IMR-90 (cell line): ENCODE results near the gene UST. TPM values are rescaled to one million over a fixed set of nuclear protein-coding genes. Genes with fewer than 3 reads are reported as not detected.
A peak's percentile ranks its signal among the peaks of the same experiment; 100 is the strongest.

Experiments used
- ATAC-seq: fragments of 200-7000 bp; cut with Tn5 transposase; 2 replicates; pipeline ENCODE4 v1.9.1; 2020; ENCODE audit warnings: low read depth, mild to moderate bottlenecking, moderate library complexity
- BruUV-seq: library from RNA; stranded (reverse); fragments of 400-500 nt; replicated peaks from 2 replicates; lab custom pipeline; 2021; lab: Mats Ljungman, UMichigan
- CTCF ChIA-PET: fragments of 300-600 bp; formaldehyde crosslinking; extraction: SDS; loops from one replicate; lab custom pipeline; 2021; ENCODE audit warnings: antibody characterized with exemption; lab: Yijun Ruan, JAX
- POLR2A ChIA-PET: fragments of 300-600 bp; sonication (Branson Sonifier 250); formaldehyde crosslinking; loops from one replicate; lab custom pipeline; 2022; ENCODE audit warnings: antibody characterized with exemption; ENCODE audit not compliant: unreplicated experiment; lab: Charles Lee
- DNase-seq: peaks from one replicate; pipeline ENCODE4 v3.0.0; 2013
- H2AFZ ChIP-seq: replicated peaks from 2 replicates; pipeline ENCODE3; 2013; ENCODE audit warnings: low read length, mild to moderate bottlenecking; ENCODE audit not compliant: poor library complexity
- H2AK5ac ChIP-seq: 2 replicates; pipeline ENCODE4 v1.6.1; 2013; ENCODE audit warnings: low read depth, low read length, inconsistent platforms
- H2AK9ac ChIP-seq: replicated peaks from 2 replicates; pipeline ENCODE3; 2013; ENCODE audit warnings: mild to moderate bottlenecking, low read depth, low read length, moderate library complexity; ENCODE audit not compliant: poor library complexity
- H2BK120ac ChIP-seq: 2 replicates; pipeline ENCODE4 v1.6.1; 2013; ENCODE audit warnings: low read depth, low read length, inconsistent platforms
- H2BK15ac ChIP-seq: 3 replicates; pipeline ENCODE4 v1.6.1; 2013; ENCODE audit warnings: low read depth, low read length, inconsistent platforms
- H2BK20ac ChIP-seq: 2 replicates; pipeline ENCODE4 v1.6.1; 2013; ENCODE audit warnings: low read depth, mild to moderate bottlenecking, inconsistent platforms, low read length, moderate library complexity
- H2BK5ac ChIP-seq: 2 replicates; pipeline ENCODE4 v1.6.1; 2013; ENCODE audit warnings: mild to moderate bottlenecking, low read depth, low read length, inconsistent platforms; ENCODE audit not compliant: poor library complexity, severe bottlenecking
- H3K14ac ChIP-seq: replicated peaks from 2 replicates; pipeline ENCODE4 v1.6.1; 2013; ENCODE audit warnings: low read depth, low read length, inconsistent platforms
- H3K18ac ChIP-seq: 2 replicates; pipeline ENCODE4 v1.6.1; 2013; ENCODE audit warnings: low read depth, low read length, control low read depth
- H3K23ac ChIP-seq: 2 replicates; pipeline ENCODE4 v1.6.1; 2013; ENCODE audit warnings: low read depth, low read length, inconsistent platforms
- H3K27ac ChIP-seq: 2 replicates; pipeline ENCODE4 v1.5.1; 2013; ENCODE audit warnings: mild to moderate bottlenecking, control low read depth, low read length; ENCODE audit not compliant: insufficient read depth
- H3K27me3 ChIP-seq: 2 replicates; pipeline ENCODE4 v1.6.1; 2013; ENCODE audit warnings: low read length; ENCODE audit not compliant: control insufficient read depth, insufficient read depth
- H3K36me3 ChIP-seq: 2 replicates; pipeline ENCODE4 v1.6.1; 2013; ENCODE audit warnings: low read length, mixed read lengths; ENCODE audit not compliant: control insufficient read depth, insufficient read depth
- H3K4ac ChIP-seq: 2 replicates; pipeline ENCODE4 v1.6.1; 2013; ENCODE audit warnings: low read depth, low read length, inconsistent platforms
- H3K4me1 ChIP-seq: 2 replicates; pipeline ENCODE4 v1.6.1; 2013; ENCODE audit warnings: low read length, mixed read lengths; ENCODE audit not compliant: control insufficient read depth, insufficient read depth
- H3K4me2 ChIP-seq: 2 replicates; pipeline ENCODE4 v1.6.1; 2013; ENCODE audit warnings: low read depth, mild to moderate bottlenecking, control low read depth, low read length, moderate library complexity
- H3K4me3 ChIP-seq: 2 replicates; pipeline ENCODE4 v1.5.1; 2013; ENCODE audit warnings: low read depth, mild to moderate bottlenecking, control low read depth, low read length, moderate library complexity; ENCODE audit not compliant: insufficient read depth
- H3K56ac ChIP-seq: 2 replicates; pipeline ENCODE4 v1.6.1; 2013; ENCODE audit warnings: low read length, inconsistent platforms; ENCODE audit not compliant: insufficient read depth; ENCODE audit errors: extremely low read depth
- H3K79me1 ChIP-seq, 2 experiments: 2 replicates each; pipeline ENCODE4 v1.6.1; 2013; ENCODE audit warnings: low read length in 2 of 2, inconsistent platforms in 1 of 2, low read depth in 1 of 2
- H3K9ac ChIP-seq: 2 replicates; pipeline ENCODE4 v1.6.1; 2013; ENCODE audit warnings: low read depth, low read length, control low read depth
- H3K9me1 ChIP-seq: 2 replicates; pipeline ENCODE4 v1.6.1; 2013; ENCODE audit warnings: low read length, inconsistent platforms; ENCODE audit not compliant: insufficient read depth
- H3K9me3 ChIP-seq: 2 replicates; pipeline ENCODE4 v1.6.1; 2013; ENCODE audit warnings: low read length; ENCODE audit not compliant: control insufficient read depth, insufficient read depth
- H4K20me1 ChIP-seq: 2 replicates; pipeline ENCODE4 v1.6.1; 2013; ENCODE audit warnings: low read length, inconsistent platforms; ENCODE audit not compliant: insufficient read depth
- H4K5ac ChIP-seq: 2 replicates; pipeline ENCODE4 v1.6.1; 2013; ENCODE audit warnings: mild to moderate bottlenecking, low read depth, low read length, control low read depth
- H4K8ac ChIP-seq, 2 experiments: 2 replicates each; pipeline ENCODE4 v1.6.1; 2013; ENCODE audit warnings: low read depth in 2 of 2, low read length in 2 of 2, control low read depth in 1 of 2, inconsistent platforms in 1 of 2
- H4K91ac ChIP-seq: 2 replicates; pipeline ENCODE4 v1.6.1; 2013; ENCODE audit warnings: low read depth, low read length, inconsistent platforms; ENCODE audit not compliant: insufficient read depth
- CEBPB ChIP-seq: IDR thresholded peaks from 2 replicates; pipeline ENCODE4 v1.6.1; 2012; ENCODE audit warnings: low read depth, low read length, improper control_type of control experiment
- MAFK ChIP-seq: IDR thresholded peaks from 2 replicates; pipeline ENCODE4 v1.6.1; 2012; ENCODE audit warnings: low read depth, low read length, improper control_type of control experiment
- WGBS, 2 experiments: methylation state at CpG; one replicate each; pipeline versions ENCODE4 v1.1.5 to v1.1.7; 2013; ENCODE audit warnings: missing lambda C conversion rate in 2 of 2; ENCODE audit not compliant: insufficient read length in 1 of 2; ENCODE audit errors: extremely low coverage in 2 of 2; 5-methylcytosine and 5-hydroxymethylcytosine counted together
- dilution Hi-C: fragments of 300-500 bp; cut with HindIII; formaldehyde crosslinking; loops from one replicate; pipeline ENCODE4 v1.14.3; 2018; ENCODE audit warnings: low sequenced_read_pairs; ENCODE audit not compliant: unreplicated experiment
- in situ Hi-C: fragments of 300-500 bp; cut with MboI; formaldehyde crosslinking; loops from 3 replicates; pipeline ENCODE4 v1.14.3; 2019; ENCODE audit warnings: low sequenced_read_pairs, inconsistent platforms, mixed read lengths
- intact Hi-C: fragments of 100-400 bp; cut with micrococcal nuclease; formaldehyde crosslinking; loops from 2 replicates; pipeline ENCODE4 v1.10.0; 2022
- polyA plus RNA-seq, 3 experiments: library from polyadenylated mRNA; depleted of rRNA; stranded (reverse); fragments of >200 nt; gene quantifications; 2 replicates each; pipeline ENCODE4 v1.2.3, GENCODE V29; 2012; ENCODE audit warnings: low replicate concordance in 1 of 3
- total RNA-seq: library from RNA; depleted of rRNA; stranded (reverse); fragments of >200 nt; gene quantifications from 2 replicates; pipeline ENCODE4 v1.2.3, GENCODE V29; 2012

UST gene
- total and polyA plus RNA-seq, 2 of the 4 experiments (the other 2 are of a cell fraction): 7.7 to 13.8 TPM

- intact Hi-C loops: no loop called here
- no peaks in the 10 kb centered on the region for H4K20me1 ChIP-seq
- BruUV-seq: no TSS peak
- H2BK20ac ChIP-seq: no peak overlapping the region
- no peaks in the 10 kb centered on the region for H3K27me3 ChIP-seq
- H4K8ac ChIP-seq: no peak overlapping the region
- no peak overlapping the region for H3K14ac ChIP-seq
- no peak overlapping the region for H2AK5ac ChIP-seq
- H2BK120ac ChIP-seq: no peak overlapping the region
- no peak overlapping the region for H3K23ac ChIP-seq
- no peak overlapping the region for H4K5ac ChIP-seq
- ChIA-PET CTCF (no interaction called here), POLR2A (no interaction called here)
- no CpG with 5 or more reads among the region's 3 CpGs for WGBS, 2 experiments
- no peak overlapping the region for H3K9ac ChIP-seq
- dilution Hi-C loops: no loop called here
- no peak overlapping the region for H2BK15ac ChIP-seq
- ATAC-seq: no peak
- H3K9me1 ChIP-seq: no peaks in the 10 kb centered on the region; the same call in 1 of the 2 replicates
- H3K9me3 ChIP-seq: no peaks in the 10 kb centered on the region
- no peak overlapping the region for H2BK5ac ChIP-seq
- peaks cover 6% of the 10 kb centered on the region; the same call in 1 of the 2 replicates for H3K36me3 ChIP-seq
- no peak overlapping the region for H3K27ac ChIP-seq
- peaks cover 8% of the 10 kb centered on the region for H3K4me1 ChIP-seq
- H3K79me1 ChIP-seq: no peaks in the 10 kb centered on the region
- no peak overlapping the region for H3K56ac ChIP-seq
- no peak overlapping the region for H4K91ac ChIP-seq
- H2AK9ac ChIP-seq: no peak overlapping the region
- no peak overlapping the region for H3K4me3 ChIP-seq
- TF ChIP-seq MAFK: peak; percentile 64
- no peak for TF ChIP-seq CEBPB
- no peak overlapping the region for H3K18ac ChIP-seq
- DNase-seq: no peak
- H2AFZ ChIP-seq: no peak overlapping the region
- no peak overlapping the region for H3K4ac ChIP-seq
- no peak overlapping the region for H3K4me2 ChIP-seq
- in situ Hi-C loops: no loop called here
Measured at GRCh38 chr6:148986608-148987007, 239.8 kb downstream of the UST start.
